ENCODE measurements around the gene IL11RA.

Gene IL11RA

DNA sequence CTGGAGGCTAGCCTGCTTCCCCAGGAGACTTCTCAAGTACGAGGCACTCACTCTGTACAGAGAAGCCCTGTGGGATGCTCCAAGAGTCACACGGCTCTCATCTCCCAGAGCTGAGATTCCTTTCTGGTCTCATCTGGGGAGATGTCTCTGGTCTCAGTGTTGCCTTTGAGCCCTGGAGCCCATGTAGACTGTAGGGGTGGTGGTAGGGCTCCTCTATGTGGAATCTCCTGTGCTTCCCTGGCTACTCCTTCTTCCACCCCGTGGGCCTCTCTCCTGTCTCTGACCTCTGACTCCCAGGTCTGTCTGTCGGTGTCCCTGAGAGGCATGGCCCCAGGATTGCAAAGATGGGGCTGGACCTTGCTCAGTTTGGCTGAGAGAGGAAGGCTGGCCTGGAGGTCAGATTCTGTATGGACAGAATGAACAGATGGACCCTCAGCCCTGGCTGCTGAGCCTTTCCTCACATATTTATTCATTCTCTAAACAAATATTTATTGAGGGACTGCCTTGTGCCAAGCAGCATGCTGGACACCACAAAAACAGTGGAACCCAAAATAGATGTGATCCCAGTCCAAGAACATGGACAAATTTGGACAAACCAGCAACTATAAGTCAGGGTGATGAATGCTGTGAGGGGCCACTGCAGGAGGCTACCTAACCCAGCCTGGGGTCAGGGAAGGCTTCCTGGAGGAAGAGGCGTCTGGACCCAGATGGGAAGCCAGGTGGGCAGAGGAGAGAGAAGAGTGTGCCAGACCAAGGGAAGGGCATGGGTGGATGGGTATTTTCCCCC lies 36.5 kb downstream of the IL11RA start:
- DNase-seq = no peak

DNA sequence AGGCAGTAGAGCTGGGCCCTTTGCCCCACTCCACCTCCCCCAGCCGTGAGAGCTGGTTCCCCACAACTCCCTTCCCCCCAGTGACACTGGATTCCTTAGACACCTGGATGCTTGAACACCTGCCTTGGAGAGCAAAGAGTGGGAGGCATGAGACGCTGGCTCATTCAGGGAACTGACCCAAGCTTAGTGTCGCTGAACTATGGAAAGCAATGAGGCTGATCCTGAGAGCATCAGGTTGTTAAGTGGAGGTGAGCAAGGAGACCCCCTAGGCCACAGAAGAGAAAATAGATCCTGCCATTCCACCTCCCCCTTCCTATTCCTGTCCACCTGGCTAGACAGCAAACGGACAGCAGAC lies 37.1 kb downstream of the IL11RA start:
- no peak for DNase-seq

GRCh38 chr9:34689512-34689911 lies 37.5 kb downstream of the IL11RA start:
- no peak for DNase-seq

- no peak for DNase-seq
Measured at GRCh38 chr9:34690983-34691935, 39.3 kb downstream of the IL11RA start, which contains the start of gene CCL19. Gene CCL19 (minus strand): TSS chr9:34691276. CDS start chr9:34691139, 137 bp downstream.

GRCh38 chr9:34691936-34692315 lies 39.9 kb downstream of the IL11RA start:
- DNase-seq = no peak

DNA sequence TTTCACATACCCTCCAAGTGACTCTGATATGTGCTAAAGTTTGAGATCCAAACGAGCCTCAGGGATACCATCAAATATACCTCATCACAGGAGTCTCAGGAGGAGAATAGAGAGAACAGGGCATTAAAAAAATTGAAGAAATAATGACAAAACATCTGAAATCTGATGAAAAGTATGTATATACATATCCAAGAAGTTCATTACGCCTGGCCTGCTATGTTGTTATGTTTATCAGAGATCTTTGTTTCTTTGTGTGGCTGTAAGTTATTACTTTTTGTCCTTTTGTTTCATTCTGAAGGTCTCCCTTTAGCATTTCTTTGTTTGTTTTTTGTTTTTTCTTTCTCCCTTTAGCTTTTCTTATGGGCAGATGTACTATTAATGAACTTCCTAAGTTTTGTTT lies 41.6 kb downstream of the IL11RA start:
- DNase-seq = no peak

DNA sequence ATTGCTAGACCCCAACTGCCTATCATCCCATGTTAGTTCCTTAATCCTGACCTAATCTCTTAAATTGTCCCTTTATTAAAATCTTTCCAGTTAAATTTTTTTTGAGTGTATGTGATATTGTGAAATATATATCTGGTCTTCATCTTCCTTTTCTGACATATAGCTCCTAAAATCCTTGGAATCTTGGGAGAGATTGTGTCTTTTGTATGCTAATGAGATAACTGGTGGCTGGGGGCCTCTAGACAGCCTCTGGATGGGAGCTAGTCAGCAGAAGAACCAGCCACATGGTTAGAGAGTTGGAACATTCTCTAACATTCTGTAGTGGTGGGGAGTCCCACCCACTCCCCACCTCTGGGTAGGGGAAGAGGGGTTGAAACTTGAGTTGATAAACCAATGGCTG lies 42.8 kb downstream of the IL11RA start:
- DNase-seq = no peak

GRCh38 chr9:34701023-34701768 lies 49.2 kb downstream of the IL11RA start:
- peak; percentile 77 for DNase-seq

DNA sequence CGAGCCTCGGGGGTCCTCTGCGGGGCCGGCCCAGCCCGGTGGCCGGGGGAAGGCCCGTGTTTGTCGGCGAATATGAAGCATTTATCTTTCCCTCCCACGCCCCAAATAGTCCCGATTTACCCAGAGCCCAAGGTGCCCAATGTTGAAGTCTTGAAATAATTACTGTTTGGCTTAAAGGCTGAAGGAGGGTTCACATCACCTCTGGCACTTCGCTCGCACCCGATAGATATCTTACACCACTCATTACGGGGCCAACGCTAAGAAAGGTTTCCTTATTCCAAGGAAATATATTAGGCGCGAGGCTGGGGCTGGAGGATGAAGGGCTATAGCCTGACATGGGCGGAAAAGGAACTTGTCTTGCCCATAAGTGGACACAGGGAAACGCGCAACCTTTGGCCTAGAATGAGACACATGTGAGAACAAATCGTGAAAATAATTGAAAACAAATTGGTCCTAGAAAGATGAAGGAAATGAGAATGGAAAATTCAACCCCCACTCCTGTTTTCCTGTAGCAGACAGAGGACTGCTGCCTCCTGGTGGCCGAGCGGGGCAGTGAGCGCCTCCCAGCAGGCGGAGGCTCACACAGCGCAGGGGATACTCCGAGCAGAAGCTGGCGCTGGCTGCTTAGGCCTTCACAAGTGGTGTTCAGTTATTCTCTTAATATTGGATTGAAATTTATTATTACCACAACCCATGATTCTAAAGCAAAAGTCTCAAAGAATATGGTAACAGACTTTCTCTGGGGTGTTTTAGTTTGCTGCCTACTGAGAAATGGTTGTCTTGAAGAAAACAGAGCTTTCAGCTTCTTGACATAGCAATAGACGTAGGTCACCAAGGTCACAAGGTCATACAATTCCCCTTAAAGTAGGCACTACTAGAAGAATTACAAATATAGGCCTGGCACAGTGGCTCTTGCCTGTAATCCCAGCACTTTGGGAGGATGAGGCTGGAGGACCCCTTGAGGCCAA lies 50.1 kb downstream of the IL11RA start:
- DNase-seq = peak; percentile 86

GRCh38 chr9:34707130-34707529 lies 55.1 kb downstream of the IL11RA start:
- no peak for DNase-seq

DNA sequence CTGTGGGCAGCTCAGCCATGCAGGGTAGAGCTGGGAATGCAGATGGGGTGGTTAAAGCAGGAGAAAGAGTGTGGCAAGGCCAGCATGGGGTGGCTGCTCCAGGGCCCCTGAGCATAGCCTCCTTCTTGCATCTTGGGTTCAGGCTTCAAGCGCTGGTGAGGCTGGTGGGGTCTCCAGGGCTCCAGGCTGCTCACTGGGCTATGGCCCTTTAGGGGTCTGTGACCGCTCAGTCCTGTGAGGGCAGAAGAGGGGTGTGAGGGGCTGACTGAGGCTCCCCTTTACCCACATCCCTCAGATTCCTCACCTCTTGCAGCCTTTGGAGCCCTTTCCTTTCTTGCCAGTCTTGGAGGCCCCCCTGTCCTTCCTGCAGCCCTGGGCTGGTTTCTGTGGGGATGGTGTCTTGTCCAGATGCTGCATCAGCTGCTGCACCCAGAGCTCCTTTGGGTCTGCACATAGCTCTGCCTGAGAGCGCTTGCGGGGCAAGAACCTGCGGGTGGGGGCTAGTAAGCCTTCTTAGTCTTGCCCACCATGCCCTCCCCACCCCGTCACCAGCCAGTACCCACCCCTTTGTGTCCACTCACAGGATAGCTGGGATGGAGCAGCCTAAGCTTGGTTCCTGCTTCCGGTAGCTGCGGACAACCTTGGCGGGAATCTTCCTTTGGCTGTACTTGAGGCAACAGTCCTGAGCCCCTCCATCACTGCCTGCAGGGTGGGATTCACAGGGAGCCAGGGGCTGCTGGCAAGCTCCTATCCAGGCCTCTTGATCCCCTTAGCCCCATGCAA lies 57.4 kb downstream of the IL11RA start:
- DNase-seq = no peak

DNA sequence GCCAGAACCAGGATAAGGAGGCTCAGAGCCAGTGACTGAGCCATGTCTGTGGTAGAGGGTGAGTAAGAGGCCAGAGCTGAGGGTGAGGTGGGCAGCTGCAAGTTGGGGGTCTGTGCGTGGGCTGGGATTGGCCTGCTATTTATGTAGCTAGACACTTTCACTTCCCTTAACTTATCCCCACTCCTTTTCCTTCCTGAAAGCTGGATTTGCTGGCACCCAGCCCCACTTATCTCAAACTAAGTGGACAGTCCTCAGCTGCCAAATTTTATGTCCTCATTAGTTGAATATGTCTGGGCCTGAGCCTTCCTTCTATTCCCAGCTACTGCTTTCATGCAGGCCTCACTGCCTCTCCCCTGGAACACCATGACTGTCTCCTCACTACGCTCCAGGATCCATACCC lies 58.0 kb downstream of the IL11RA start, which contains the start of gene CCL21:
Gene CCL21, minus strand, starts transcription at position 114 of the 400 bp plus-strand sequence. Its CDS starts 70 bp downstream, at position 44.
- DNase-seq = no peak

Measured in left hindlimb (tissue), 1 donor.